Measurements from ENCODE around the gene MUTYH.

The MUTYH gene

DNA sequence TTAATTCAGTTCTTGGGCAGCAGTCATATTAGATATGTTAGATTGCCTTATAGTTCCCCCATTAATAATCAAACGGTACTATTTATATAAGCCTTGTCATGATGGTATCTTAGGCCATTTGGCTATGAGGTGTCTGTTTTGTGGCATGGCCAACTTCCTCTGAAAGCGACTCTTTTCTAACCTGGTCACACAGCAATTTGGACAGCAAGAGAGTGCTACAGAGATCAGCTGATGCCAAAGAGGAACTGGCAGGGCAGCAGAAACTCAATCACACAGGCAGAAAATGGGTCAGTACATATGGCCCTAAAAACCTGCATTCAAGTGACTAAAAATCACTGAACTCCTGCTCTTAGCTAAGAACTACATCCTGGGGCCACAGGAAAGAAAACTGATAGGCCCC, 13.4 kb upstream of the MUTYH start:
- TF ChIP-seq, protein P1, sequence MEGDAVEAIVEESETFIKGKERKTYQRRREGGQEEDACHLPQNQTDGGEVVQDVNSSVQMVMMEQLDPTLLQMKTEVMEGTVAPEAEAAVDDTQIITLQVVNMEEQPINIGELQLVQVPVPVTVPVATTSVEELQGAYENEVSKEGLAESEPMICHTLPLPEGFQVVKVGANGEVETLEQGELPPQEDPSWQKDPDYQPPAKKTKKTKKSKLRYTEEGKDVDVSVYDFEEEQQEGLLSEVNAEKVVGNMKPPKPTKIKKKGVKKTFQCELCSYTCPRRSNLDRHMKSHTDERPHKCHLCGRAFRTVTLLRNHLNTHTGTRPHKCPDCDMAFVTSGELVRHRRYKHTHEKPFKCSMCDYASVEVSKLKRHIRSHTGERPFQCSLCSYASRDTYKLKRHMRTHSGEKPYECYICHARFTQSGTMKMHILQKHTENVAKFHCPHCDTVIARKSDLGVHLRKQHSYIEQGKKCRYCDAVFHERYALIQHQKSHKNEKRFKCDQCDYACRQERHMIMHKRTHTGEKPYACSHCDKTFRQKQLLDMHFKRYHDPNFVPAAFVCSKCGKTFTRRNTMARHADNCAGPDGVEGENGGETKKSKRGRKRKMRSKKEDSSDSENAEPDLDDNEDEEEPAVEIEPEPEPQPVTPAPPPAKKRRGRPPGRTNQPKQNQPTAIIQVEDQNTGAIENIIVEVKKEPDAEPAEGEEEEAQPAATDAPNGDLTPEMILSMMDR (IDR thresholded peaks at IDR 0.05; ENCODE audit: low read depth, low read length) = no peak
- no peak for DNase-seq (ENCODE audit: low read depth in 2 of 2)
- H3K4me3 ChIP-seq (replicated peaks in 1 of 2; ENCODE audit: low read depth in 2 of 2, low read length in 2 of 2) = no peak overlapping the region

DNA sequence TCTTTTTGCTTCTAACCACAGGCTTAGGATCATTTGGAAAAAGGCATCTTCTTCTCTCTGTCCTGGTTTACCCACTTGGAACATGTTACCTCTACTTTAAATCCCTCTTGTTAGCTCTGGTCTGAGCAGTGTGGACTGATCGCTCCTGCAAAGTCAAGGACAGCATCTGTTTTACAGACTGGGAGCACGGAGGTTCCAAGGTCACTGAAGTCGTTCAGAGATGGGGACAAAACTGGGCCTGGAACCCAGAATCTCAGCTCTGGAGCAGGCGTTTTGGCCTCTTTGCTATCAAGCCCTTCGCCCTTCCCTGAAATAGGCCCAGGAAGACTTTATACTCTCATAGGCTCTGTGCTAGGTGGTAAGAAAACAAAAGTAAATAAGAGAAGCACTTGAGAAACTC, 11.3 kb upstream of the MUTYH start:
- TF ChIP-seq, protein P1 (IDR thresholded peaks at IDR 0.05; ENCODE audit: low read depth, low read length) = no peak
- DNase-seq (ENCODE audit: low read depth in 2 of 2) = no peak
- H3K4me3 ChIP-seq (replicated peaks in 1 of 2; ENCODE audit: low read depth in 2 of 2, low read length in 2 of 2) = no peak overlapping the region

DNA sequence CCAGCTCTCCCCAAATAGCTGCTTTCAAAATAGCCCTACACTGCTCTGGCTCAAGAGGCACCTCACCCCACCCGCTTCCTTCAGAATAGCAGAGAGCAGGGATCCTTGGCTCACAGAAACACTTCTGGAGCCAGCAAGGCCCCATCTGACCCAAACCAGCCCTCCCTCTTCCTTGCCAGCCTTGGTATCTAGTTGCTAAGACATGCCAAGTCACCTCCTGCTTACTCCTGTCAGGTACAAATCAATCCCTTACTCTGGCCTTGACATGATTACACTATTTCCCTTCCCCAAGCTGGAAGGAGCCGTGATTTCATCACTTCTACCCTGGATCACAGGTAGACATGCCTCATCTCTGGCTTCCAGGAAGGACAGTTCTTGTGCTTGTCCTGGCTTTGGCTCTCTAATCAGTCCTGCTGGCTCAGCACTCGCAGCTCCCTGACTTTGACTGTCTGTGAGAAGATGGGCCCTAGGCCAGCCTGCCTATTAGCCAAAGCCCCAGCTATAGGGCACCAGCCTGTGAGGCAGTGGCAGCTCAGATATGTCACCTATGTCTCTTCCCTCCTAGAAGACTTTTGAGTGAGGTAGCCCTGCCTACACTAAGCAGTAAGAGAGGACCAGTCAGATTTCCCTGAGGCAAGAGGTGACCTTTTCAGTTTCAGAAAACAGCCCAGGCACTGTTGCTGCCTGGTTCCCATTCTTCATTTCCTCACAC, 8.9 kb upstream of the MUTYH start:
- no peak overlapping the region for H3K4me3 ChIP-seq (replicated peaks in 1 of 2; ENCODE audit: low read depth in 2 of 2, low read length in 2 of 2)
- TF ChIP-seq, protein P1 (IDR thresholded peaks at IDR 0.05; ENCODE audit: low read depth, low read length) = no peak
- DNase-seq (ENCODE audit: low read depth in 2 of 2) = peak in 1 of 2 donors; percentile 43

DNA sequence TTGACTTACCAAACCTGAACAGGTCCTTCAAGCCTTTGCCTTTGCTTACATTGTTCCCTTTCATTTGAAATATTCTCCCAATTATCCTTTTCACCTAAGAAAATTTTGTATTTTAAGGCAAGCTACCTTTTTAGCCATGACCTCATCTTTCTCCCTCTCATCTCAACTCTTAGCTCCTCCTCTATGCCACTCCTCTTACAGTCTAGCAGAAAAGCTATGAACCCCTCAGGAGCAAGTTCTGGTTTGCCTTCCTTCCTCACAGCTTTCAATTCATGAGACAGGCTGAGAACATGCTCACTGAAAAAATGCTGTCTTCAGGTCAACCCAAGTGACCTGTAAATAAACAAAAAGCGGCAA, 8.3 kb upstream of the MUTYH start:
- TF ChIP-seq, protein P1 (IDR thresholded peaks at IDR 0.05; ENCODE audit: low read depth, low read length) = no peak
- no peak for DNase-seq (ENCODE audit: low read depth in 2 of 2)
- no peak overlapping the region for H3K4me3 ChIP-seq (replicated peaks in 1 of 2; ENCODE audit: low read depth in 2 of 2, low read length in 2 of 2)

- DNase-seq (ENCODE audit: low read depth in 2 of 2) = peak; percentile 26 to 41
- TF ChIP-seq, protein P1 (IDR thresholded peaks at IDR 0.05; ENCODE audit: low read depth, low read length) = no peak
- no peak overlapping the region for H3K4me3 ChIP-seq (replicated peaks in 1 of 2; ENCODE audit: low read depth in 2 of 2, low read length in 2 of 2)
Measured at GRCh38 chr1:45348020-45348419, 7.8 kb upstream of the MUTYH start.

- no peak overlapping the region for H3K4me3 ChIP-seq (replicated peaks in 1 of 2; ENCODE audit: low read depth in 2 of 2, low read length in 2 of 2)
- no peak for DNase-seq (ENCODE audit: low read depth in 2 of 2)
- TF ChIP-seq, protein P1 (IDR thresholded peaks at IDR 0.05; ENCODE audit: low read depth, low read length) = no peak
Measured at GRCh38 chr1:45346473-45346872, 6.2 kb upstream of the MUTYH start.

DNA sequence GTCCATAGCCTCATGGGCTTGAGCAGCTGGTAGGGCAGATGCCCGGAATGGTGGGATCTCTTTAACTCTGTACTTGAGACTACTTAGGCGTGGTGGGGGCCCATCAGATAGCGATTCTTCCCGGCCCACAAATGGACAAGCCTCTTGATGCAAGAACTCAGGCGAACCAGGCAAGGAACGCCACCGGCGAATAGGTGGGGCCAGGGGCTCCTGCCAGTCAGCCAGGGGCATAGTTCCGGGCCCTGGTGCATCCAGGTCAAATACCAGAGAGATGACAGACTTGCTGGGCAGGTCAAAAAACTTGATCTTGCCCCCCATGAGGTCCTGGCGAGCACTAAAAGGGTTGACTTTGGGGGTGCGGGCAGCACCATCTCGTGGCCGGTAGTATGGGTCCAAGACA, 4.8 kb upstream of the MUTYH start:
- no peak for DNase-seq (ENCODE audit: low read depth in 2 of 2)
- H3K4me3 ChIP-seq (replicated peaks in 1 of 2; ENCODE audit: low read depth in 2 of 2, low read length in 2 of 2) = no peak overlapping the region

More for the DNA sequence above, 4.8 kb upstream of the MUTYH start:
- TF ChIP-seq, protein P1 (IDR thresholded peaks at IDR 0.05; ENCODE audit: low read depth, low read length) = no peak

Measured in cardiac fibroblast (primary cell).